ENCODE results near the gene CYTH3.

The CYTH3 gene

DNA sequence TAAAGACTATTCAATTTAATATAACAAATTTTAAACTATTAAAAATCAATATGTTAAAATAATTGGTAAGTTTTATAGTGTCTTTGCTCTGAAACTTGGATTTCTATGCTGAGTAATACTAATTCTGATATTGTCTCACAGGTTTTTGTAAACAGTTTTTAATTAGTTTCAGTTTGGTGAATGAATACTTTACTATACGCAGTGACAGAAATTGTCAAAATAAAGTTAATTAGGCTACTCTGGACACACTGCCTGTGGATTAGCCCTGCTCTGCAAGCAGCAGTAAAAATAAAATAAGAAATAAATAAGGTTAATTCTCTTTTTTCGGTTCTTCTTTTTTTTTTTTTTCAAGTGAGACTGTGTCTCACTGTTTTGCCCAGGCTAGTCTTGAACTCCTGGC lies 135.9 kb downstream of the CYTH3 start:
- intact Hi-C loops (cut with DNase I; ENCODE audit: low total_unique reads), result no loop called here
- no peaks in the 10 kb centered on the region for H3K27me3 ChIP-seq
- H3K4me1 ChIP-seq, result no peaks in the 10 kb centered on the region
- no peak overlapping the region for H3K4me3 ChIP-seq
- H3K36me3 ChIP-seq, result peaks cover 8 to 73% (median 45%) of the 10 kb centered on the region in 3 donors
- TF ChIP-seq, protein P1, sequence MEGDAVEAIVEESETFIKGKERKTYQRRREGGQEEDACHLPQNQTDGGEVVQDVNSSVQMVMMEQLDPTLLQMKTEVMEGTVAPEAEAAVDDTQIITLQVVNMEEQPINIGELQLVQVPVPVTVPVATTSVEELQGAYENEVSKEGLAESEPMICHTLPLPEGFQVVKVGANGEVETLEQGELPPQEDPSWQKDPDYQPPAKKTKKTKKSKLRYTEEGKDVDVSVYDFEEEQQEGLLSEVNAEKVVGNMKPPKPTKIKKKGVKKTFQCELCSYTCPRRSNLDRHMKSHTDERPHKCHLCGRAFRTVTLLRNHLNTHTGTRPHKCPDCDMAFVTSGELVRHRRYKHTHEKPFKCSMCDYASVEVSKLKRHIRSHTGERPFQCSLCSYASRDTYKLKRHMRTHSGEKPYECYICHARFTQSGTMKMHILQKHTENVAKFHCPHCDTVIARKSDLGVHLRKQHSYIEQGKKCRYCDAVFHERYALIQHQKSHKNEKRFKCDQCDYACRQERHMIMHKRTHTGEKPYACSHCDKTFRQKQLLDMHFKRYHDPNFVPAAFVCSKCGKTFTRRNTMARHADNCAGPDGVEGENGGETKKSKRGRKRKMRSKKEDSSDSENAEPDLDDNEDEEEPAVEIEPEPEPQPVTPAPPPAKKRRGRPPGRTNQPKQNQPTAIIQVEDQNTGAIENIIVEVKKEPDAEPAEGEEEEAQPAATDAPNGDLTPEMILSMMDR (IDR thresholded peaks at IDR 0.05), result no peak
- no peak for DNase-seq
- no peak overlapping the region for H3K27ac ChIP-seq
- no peaks in the 10 kb centered on the region for H3K9me3 ChIP-seq

DNA sequence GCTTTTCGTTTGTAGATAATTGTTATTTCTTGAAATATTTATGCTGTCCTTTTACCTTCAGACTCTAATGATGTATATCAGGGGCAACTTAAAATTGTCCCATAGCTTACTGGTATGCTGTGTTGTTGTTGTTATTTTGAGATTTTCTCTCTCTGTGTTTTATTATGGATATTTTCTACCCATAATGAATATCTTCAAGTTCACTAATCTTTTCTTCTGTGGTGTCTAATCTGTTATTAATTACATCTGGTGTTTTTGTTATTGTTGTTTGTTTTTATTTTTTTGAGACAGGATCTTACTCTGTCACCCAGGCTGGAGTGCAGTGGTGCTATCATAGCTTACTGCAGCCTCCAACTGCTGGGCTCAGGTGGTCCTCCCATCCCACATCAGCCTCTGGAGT lies 139.2 kb downstream of the CYTH3 start:
- TF ChIP-seq, protein P1 (IDR thresholded peaks at IDR 0.05), result no peak
- no peak overlapping the region for H3K27ac ChIP-seq
- H3K36me3 ChIP-seq, result peaks cover 0 to 64% (median 46%) of the 10 kb centered on the region in 3 donors
- H3K9me3 ChIP-seq, result no peaks in the 10 kb centered on the region
- no peaks in the 10 kb centered on the region for H3K4me1 ChIP-seq
- H3K4me3 ChIP-seq, result no peak overlapping the region
- no peak for DNase-seq
- no peaks in the 10 kb centered on the region for H3K27me3 ChIP-seq
- intact Hi-C loops (cut with DNase I; ENCODE audit: low total_unique reads), result no loop called here

DNA sequence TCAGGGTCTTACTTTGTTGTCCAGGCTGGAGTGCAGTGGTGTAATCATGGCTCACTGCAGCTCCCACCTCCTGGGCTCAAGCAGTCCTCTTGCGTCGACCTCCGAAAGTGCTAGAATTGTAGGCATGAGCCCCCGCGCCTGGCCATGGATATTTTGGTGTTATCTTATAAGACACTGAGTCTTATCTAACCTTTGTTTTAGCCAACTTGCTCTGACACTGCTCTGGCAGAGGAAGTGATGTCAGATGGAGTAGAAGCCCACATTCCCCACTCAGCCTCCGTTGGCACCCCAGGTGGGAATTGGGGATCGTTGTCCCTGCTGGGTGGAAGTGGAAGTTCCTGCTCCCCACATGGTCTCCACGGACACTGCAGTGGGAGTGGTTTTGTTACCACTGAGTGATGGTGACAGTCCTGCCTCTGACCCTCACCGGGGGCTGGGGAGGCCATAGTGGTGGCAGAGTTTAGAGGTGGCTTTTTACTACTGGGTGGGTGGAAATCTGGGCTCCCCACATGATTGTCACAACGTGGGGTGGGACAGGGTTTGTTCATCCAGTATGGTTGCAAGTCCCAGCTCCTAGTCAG lies 142.3 kb downstream of the CYTH3 start:
- Histone ChIP-seq H3K27ac (no peak overlapping the region), H3K27me3 (no peaks in the 10 kb centered on the region), H3K36me3 (peaks cover 3 to 54% (median 36%) of the 10 kb centered on the region in 3 donors), H3K9me3 (no peaks in the 10 kb centered on the region), H3K4me1 (no peaks in the 10 kb centered on the region), H3K4me3 (no peak overlapping the region)
- DNase-seq, result no peak
- intact Hi-C loops (cut with DNase I; ENCODE audit: low total_unique reads), result no loop called here
- TF ChIP-seq, protein P1 (IDR thresholded peaks at IDR 0.05), result no peak

DNA sequence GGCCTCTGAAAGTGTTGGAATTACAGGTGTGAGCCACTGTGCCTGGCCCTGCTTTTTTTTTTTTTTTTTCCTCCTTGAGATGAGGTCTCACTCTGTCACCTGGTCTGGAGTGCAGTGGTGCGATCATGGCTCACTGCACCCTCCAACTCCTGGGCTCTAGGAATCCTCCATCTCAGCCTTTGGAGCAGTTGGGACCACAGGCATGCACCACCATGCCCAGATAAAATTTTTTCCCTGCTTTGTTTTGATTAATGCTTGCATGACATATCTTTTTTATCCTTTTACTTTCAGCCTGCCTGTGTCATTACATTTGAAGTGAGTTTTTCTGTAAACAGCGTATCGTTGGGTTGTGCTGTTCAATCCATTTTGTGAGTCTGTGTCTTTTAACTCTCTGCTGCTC lies 144.2 kb downstream of the CYTH3 start:
- no peaks in the 10 kb centered on the region for H3K9me3 ChIP-seq
- TF ChIP-seq, protein P1 (IDR thresholded peaks at IDR 0.05), result no peak
- no peak overlapping the region for H3K27ac ChIP-seq
- H3K4me1 ChIP-seq, result no peaks in the 10 kb centered on the region
- peaks cover 17 to 62% (median 52%) of the 10 kb centered on the region in 3 donors for H3K36me3 ChIP-seq
- no peaks in the 10 kb centered on the region for H3K27me3 ChIP-seq
- no peak overlapping the region for H3K4me3 ChIP-seq
- intact Hi-C loops (cut with DNase I; ENCODE audit: low total_unique reads), result no loop called here
- DNase-seq, result no peak

DNA sequence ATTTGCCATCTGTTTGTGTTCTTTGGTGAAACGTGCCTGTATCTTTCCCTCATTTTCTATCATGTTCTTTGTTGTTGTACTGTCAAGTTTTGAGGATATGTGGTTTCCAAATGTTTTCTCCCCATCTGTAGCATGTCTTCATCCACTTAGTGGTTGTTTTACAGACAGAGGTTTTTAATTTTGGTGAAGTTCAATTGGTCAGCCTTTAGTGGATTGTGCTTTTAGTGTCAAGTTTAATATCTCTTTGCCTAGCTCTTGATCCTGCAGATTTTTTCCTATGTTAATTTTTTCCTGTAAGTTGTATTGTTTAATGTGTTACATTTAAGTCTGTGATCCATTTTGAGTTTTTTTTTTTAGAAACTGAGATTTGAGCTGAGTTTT lies 145.3 kb downstream of the CYTH3 start:
- peaks cover 28 to 62% (median 57%) of the 10 kb centered on the region in 3 donors for H3K36me3 ChIP-seq
- H3K4me3 ChIP-seq, result no peak overlapping the region
- no peak for DNase-seq
- intact Hi-C loops (cut with DNase I; ENCODE audit: low total_unique reads), result no loop called here
- no peaks in the 10 kb centered on the region for H3K27me3 ChIP-seq
- no peaks in the 10 kb centered on the region for H3K4me1 ChIP-seq
- TF ChIP-seq, protein P1 (IDR thresholded peaks at IDR 0.05), result no peak
- H3K9me3 ChIP-seq, result no peaks in the 10 kb centered on the region
- H3K27ac ChIP-seq, result no peak overlapping the region

DNA sequence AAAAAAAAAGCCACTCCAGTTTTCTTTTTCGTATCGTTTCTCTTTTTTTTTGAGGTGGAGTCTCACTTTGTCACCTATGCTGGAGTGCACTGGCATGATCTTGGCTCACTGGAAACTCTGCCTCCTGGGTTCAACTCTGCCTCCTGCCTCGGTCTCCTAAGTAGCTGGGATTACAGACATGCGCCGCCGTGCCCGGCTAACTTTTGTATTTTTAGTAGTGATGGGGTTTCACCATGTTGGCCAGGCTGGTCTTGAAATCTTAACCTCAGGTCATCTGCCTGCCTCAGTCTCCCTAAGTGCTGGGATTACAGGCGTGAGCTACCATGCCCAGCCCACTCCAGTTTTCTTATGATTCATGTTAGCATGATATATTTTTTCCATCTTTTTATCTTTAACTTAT lies 148.6 kb downstream of the CYTH3 start:
- intact Hi-C loops (cut with DNase I; ENCODE audit: low total_unique reads), result no loop called here
- Histone ChIP-seq H3K4me1 (no peaks in the 10 kb centered on the region), H3K36me3 (peaks cover 48 to 76% (median 63%) of the 10 kb centered on the region in 3 donors), H3K4me3 (no peak overlapping the region), H3K27me3 (no peaks in the 10 kb centered on the region), H3K27ac (no peak overlapping the region), H3K9me3 (peaks cover 0 to 5% (median 0%) of the 10 kb centered on the region in 3 donors)
- TF ChIP-seq, protein P1 (IDR thresholded peaks at IDR 0.05), result no peak
- DNase-seq, result no peak
